Measurements from ENCODE around the gene IGFBP5.

DNA sequence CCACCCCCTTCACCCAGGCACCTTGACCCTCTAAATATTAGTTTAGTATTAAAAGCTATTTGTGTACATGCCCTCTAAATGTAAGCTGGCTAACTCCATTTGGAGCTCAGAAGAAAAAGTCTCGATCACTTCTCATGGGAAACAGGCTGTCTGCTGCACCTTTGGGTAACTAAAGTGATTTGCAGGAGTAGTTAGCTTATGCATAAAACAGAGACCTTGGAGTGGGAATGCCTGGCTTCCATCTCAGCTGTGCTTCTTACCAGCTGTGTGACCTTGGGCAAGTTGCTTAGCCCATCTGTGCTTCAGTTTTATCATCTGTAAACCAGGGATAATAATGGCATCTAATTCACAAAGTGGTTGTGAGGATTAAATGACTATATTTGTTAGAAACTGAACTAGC, 32.2 kb downstream of the IGFBP5 start:
- TF ChIP-seq, protein P1, sequence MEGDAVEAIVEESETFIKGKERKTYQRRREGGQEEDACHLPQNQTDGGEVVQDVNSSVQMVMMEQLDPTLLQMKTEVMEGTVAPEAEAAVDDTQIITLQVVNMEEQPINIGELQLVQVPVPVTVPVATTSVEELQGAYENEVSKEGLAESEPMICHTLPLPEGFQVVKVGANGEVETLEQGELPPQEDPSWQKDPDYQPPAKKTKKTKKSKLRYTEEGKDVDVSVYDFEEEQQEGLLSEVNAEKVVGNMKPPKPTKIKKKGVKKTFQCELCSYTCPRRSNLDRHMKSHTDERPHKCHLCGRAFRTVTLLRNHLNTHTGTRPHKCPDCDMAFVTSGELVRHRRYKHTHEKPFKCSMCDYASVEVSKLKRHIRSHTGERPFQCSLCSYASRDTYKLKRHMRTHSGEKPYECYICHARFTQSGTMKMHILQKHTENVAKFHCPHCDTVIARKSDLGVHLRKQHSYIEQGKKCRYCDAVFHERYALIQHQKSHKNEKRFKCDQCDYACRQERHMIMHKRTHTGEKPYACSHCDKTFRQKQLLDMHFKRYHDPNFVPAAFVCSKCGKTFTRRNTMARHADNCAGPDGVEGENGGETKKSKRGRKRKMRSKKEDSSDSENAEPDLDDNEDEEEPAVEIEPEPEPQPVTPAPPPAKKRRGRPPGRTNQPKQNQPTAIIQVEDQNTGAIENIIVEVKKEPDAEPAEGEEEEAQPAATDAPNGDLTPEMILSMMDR (IDR thresholded peaks at IDR 0.05), result no peak
- TF ChIP-seq EP300 (IDR thresholded peaks at IDR 0.05) (no peak), POLR2A (IDR thresholded peaks at IDR 0.05) (no peak)

Measured in tibial nerve (tissue), 4 donors.